Measurements from ENCODE around the gene PBRM1. TPM values are rescaled to one million over a fixed set of nuclear protein-coding genes. Genes with fewer than 3 reads are reported as not detected.
A peak's percentile ranks its signal among the peaks of the same experiment; 100 is the strongest.

Gene PBRM1
- total and polyA plus RNA-seq, 2 of the 13 experiments (the other 11 are each of a cell fraction or from before 2014, with no cell fraction given): 10.9 to 33.2 TPM

- no peak overlapping the region for H2AFZ ChIP-seq (ENCODE audit: low read length)
- H3K27me3 ChIP-seq (ENCODE audit: control insufficient read depth in 1 of 2, insufficient read depth in 2 of 2, low read length in 2 of 2): no peaks in the 10 kb centered on the region; a peak in 1 of 5 replicates
- peaks cover 13% of the 10 kb centered on the region for H4K20me1 ChIP-seq (ENCODE audit: insufficient read depth, low read length)
- intact Hi-C loops (cut with micrococcal nuclease; ENCODE audit: unreplicated experiment) (no loop called here), in situ Hi-C loops (cut with HindIII; ENCODE audit: extremely low pct_ligation_motif_present, low pct_unique_long_range_greater_than_20kb) (loop anchor here (10.0 kb wide), 1 partner anchor 229 kb away; the partner anchor contains the start of genes NISCH and TNNC1)
- peak overlapping the region; percentile 77 for H3K4me2 ChIP-seq (ENCODE audit: low read depth, low read length)
- CTCF ChIA-PET (ENCODE audit: low intra/inter-chr PET ratio, low total read pairs): no interaction called here
- peak overlapping the region in 2 of 3 experiments; percentile 66 to 96; a peak in 3 of 6 replicates for H3K4me3 ChIP-seq (replicated peaks in 1 of 3; ENCODE audit: insufficient read depth in 1 of 3, low read depth in 2 of 3, low read length in 3 of 3)
- peak overlapping the region; percentile 82 for H3K27ac ChIP-seq (ENCODE audit: extremely low read length, insufficient read depth, low read length)
- no peak for FAIRE-seq
- DNase-seq (ENCODE audit: low spot score): no peak
- POLR2A ChIA-PET: interaction anchor here (4.5 to 12.6 kb wide), 2 partner anchors 12 to 21 kb away, joined by 18 to 118 read pairs; partner anchors contain the start of genes GLT8D1 and SPCS1
- no peak for ATAC-seq
- TF ChIP-seq ARID3A (IDR thresholded peaks at IDR 0.05; ENCODE audit: low read depth, low read length) (peak; percentile 80), KAT2B (IDR thresholded peaks at IDR 0.05; ENCODE audit: borderline replicate concordance, low read depth, low read length) (peak; percentile 83), NCOR1 (IDR thresholded peaks at IDR 0.05; ENCODE audit: borderline replicate concordance, low read length) (0 out of 2 replicates have a peak, but pooled peaks have one; percentile 34), BRF2 (CRISPR knock-in tag; IDR thresholded peaks at IDR 0.05) (no peak), BCL6 (CRISPR knock-in tag; IDR thresholded peaks at IDR 0.05) (peak; percentile 76), SKI (IDR thresholded peaks at IDR 0.05; ENCODE audit: partially characterized antibody) (peak; percentile 30), FOXP1 (IDR thresholded peaks at IDR 0.05) (no peak), FOXP1 (CRISPR knock-in tag; IDR thresholded peaks at IDR 0.05) (no peak)
- H3K79me2 ChIP-seq (ENCODE audit: insufficient read depth, low read length): peaks cover 82% of the 10 kb centered on the region
- 7% methylated on average over 5 of the region's 5 CpGs for WGBS (ENCODE audit: low lambda C conversion rate)
- peaks cover 10 to 30% of the 10 kb centered on the region in 2 experiments for H3K36me3 ChIP-seq (replicated peaks in 1 of 2; ENCODE audit: control insufficient read depth in 1 of 2, insufficient read depth in 2 of 2, low read length in 2 of 2)
- no TSS peak for BruUV-seq (replicated peaks)
- peaks cover 81% of the 10 kb centered on the region for H3K4me1 ChIP-seq (ENCODE audit: insufficient read depth, low read length)
- H3K9ac ChIP-seq (ENCODE audit: insufficient read depth, low read depth, low read length): peak overlapping the region; percentile 99; the same call in 1 of the 2 replicates
- no peaks in the 10 kb centered on the region for H3K9me3 ChIP-seq (ENCODE audit: low read length)
Observed at GRCh38 chr3:52684184-52684583, 1.5 kb downstream of the PBRM1 start.
